GM12878 (cell line): ENCODE measurements around the gene DLG1. TPM values are rescaled to one million over a fixed set of nuclear protein-coding genes. Genes with fewer than 3 reads are reported as not detected.

ENCODE experiments used
- ATAC-seq: fragments of 200-7000 bp; cut with Tn5 transposase; 3 replicates; pipeline ENCODE4 v1.9.1; 2020; ENCODE audit warnings: mild to moderate bottlenecking, moderate library complexity
- BruUV-seq: library from RNA; stranded (reverse); fragments of 400-500 nt; replicated peaks from 2 replicates; lab custom pipeline; 2021; lab: Mats Ljungman, UMichigan
- CTCF ChIA-PET: fragments of 300-600 bp; sonication (Branson Sonifier 250); formaldehyde crosslinking; extraction: SDS; loops from one replicate; lab custom pipeline; 2021; ENCODE audit warnings: inconsistent platforms; lab: Yijun Ruan, JAX
- POLR2A ChIA-PET: fragments of 350-600 bp; formaldehyde crosslinking; extraction: SDS; loops from one replicate; lab custom pipeline; 2021; ENCODE audit warnings: inconsistent platforms; lab: Charles Lee
- RAD21 ChIA-PET: fragments of 300-600 bp; sonication (Branson Sonifier 250); formaldehyde crosslinking; loops from one replicate; lab custom pipeline; 2023; ENCODE audit warnings: antibody characterized with exemption; ENCODE audit not compliant: unreplicated experiment; lab: Charles Lee
- SMC1A ChIA-PET: fragments of 300-600 bp; sonication (Branson Sonifier 250); formaldehyde crosslinking; loops from one replicate; lab custom pipeline; 2023; ENCODE audit not compliant: unreplicated experiment, uncharacterized antibody; lab: Charles Lee
- DNase-seq: peaks from one replicate; pipeline ENCODE4 v3.0.0-alpha.2; 2011; ENCODE audit warnings: low read depth, low spot score
- FAIRE-seq: peaks from 3 replicates; lab custom pipeline; 2011; peaks lifted over from hg19 to GRCh38; lab: Jason Lieb, UNC
- H2AFZ ChIP-seq: 2 replicates; pipeline ENCODE4 v1.6.0; 2011; ENCODE audit warnings: low read depth, low read length, control low read depth; ENCODE audit not compliant: control insufficient read depth
- H3K27ac ChIP-seq: 2 replicates; pipeline ENCODE4 v1.5.1; 2011; ENCODE audit warnings: control low read depth; ENCODE audit not compliant: control insufficient read depth, insufficient read depth
- H3K27me3 ChIP-seq, 2 experiments: replicated peaks in 1 of 2; 2 replicates each; pipeline versions ENCODE4 v1.6.0 to v1.6.1; 2011; ENCODE audit warnings: low read length in 1 of 2; ENCODE audit not compliant: control insufficient read depth in 2 of 2, insufficient read depth in 2 of 2
- H3K36me3 ChIP-seq, 2 experiments: 2 replicates each; pipeline ENCODE4 v1.5.1; 2011; ENCODE audit warnings: low read length in 1 of 2; ENCODE audit not compliant: control insufficient read depth in 2 of 2, insufficient read depth in 2 of 2
- H3K4me1 ChIP-seq: 2 replicates; pipeline ENCODE4 v1.6.1; 2011; ENCODE audit warnings: mild to moderate bottlenecking, low read length, moderate library complexity, mixed read lengths; ENCODE audit not compliant: control insufficient read depth, insufficient read depth
- H3K4me2 ChIP-seq: 2 replicates; pipeline ENCODE4 v1.6.0; 2011; ENCODE audit warnings: control low read depth; ENCODE audit not compliant: control insufficient read depth, insufficient read depth
- H3K4me3 ChIP-seq: fragments of 200-600 bp; sonication (generic); 2 replicates; pipeline ENCODE4 v1.5.1; 2016
- H3K79me2 ChIP-seq: 2 replicates; pipeline ENCODE4 v1.6.0; 2011; ENCODE audit warnings: low read length; ENCODE audit not compliant: control insufficient read depth, insufficient read depth
- H3K9ac ChIP-seq: 2 replicates; pipeline ENCODE4 v1.8.0; 2011; ENCODE audit warnings: low read length, control low read depth, mixed read lengths; ENCODE audit not compliant: control insufficient read depth, insufficient read depth
- H3K9me3 ChIP-seq: replicated peaks from 3 replicates; pipeline ENCODE4 v1.5.1; 2011; ENCODE audit warnings: mild to moderate bottlenecking, low read length; ENCODE audit not compliant: control insufficient read depth, insufficient read depth
- H4K20me1 ChIP-seq: 2 replicates; pipeline ENCODE4 v1.6.0; 2011; ENCODE audit not compliant: control insufficient read depth, insufficient read depth
- ASH2L ChIP-seq: fragments of 300-600, 200-600 bp; sonication (generic); IDR thresholded peaks from 2 replicates; pipeline ENCODE4 v1.6.1; 2017; ENCODE audit warnings: low read depth, mild to moderate bottlenecking, borderline replicate concordance
- ATF2 ChIP-seq: IDR thresholded peaks from 2 replicates; pipeline ENCODE4 v1.6.1; 2012; ENCODE audit warnings: low read length, inconsistent platforms
- CEBPZ ChIP-seq: fragments of 150-350 bp; IDR thresholded peaks from 2 replicates; pipeline ENCODE4 v1.6.1; 2016; ENCODE audit warnings: low read depth, low read length
- PBX3 ChIP-seq: IDR thresholded peaks from 2 replicates; pipeline ENCODE4 v1.6.1; 2011; ENCODE audit warnings: mild to moderate bottlenecking, low read depth, low read length, moderate library complexity; ENCODE audit not compliant: insufficient replicate concordance
- SMAD1 ChIP-seq: fragments of 450-650 bp; IDR thresholded peaks from 2 replicates; pipeline ENCODE4 v1.6.1; 2018; ENCODE audit warnings: mild to moderate bottlenecking, low read depth; ENCODE audit not compliant: partially characterized antibody
- SMAD5 ChIP-seq: IDR thresholded peaks from 2 replicates; pipeline ENCODE4 v1.6.1; 2016; ENCODE audit warnings: antibody characterized with exemption, low read depth
- ZBTB4 ChIP-seq: fragments of 450-650 bp; formaldehyde crosslinking; IDR thresholded peaks from 2 replicates; pipeline ENCODE4 v1.4.0; 2022; ENCODE audit warnings: mild to moderate bottlenecking, moderate library complexity
- WGBS: methylation state at CpG from one replicate; pipeline ENCODE4 v1.1.6; 2016; ENCODE audit warnings: low lambda C conversion rate; ENCODE audit not compliant: insufficient replicate concordance, insufficient coverage; ENCODE audit errors: missing lambda C conversion rate; 5-methylcytosine and 5-hydroxymethylcytosine counted together
- in situ Hi-C: fragments of 300-500 bp; cut with MboI; formaldehyde crosslinking; loops from 9 replicates; pipeline ENCODE4 v1.14.3; 2018; ENCODE audit warnings: mixed read lengths
- intact Hi-C: fragments of 100-400 bp; cut with micrococcal nuclease; formaldehyde crosslinking; loops from one replicate; pipeline ENCODE4 v1.14.2; 2022; ENCODE audit not compliant: unreplicated experiment
- polyA plus RNA-seq, 11 experiments: library from polyadenylated mRNA; depleted of rRNA in 4 of 11; unstranded in 6 of 11; stranded (reverse) in 5 of 11; fragments of >200 nt; fragmentation: Nextera tagmentation in 4 of 11; fragmentation: Illumina TruSeq in 1 of 11; extraction: Ambion mirVana in 4 of 11; extraction: Trizol in 1 of 11; gene quantifications; 1 replicate in 1 of 11; 2 replicates in 10 of 11; pipeline versions ENCODE4 v1.2.1 to v1.2.3, GENCODE V29; 2011 to 2016; ENCODE audit warnings: inconsistent platforms in 2 of 11, missing spikeins in 2 of 11, low read depth in 1 of 11
- total RNA-seq, 4 experiments: library from RNA; depleted of rRNA in 3 of 4; stranded (reverse); fragments of >200 nt in 3 of 4; fragmentation: Illumina TruSeq in 1 of 4; extraction: Trizol in 1 of 4; gene quantifications; 2 replicates each; pipeline versions ENCODE4 v1.2.1 to v1.2.3, GENCODE V29; 2013 to 2021

Gene DLG1
- total and polyA plus RNA-seq, 10 of the 15 experiments (the other 5 are each of a cell fraction or from before 2014, with no cell fraction given): 9.2 to 63.1 (median 40.1) TPM

GRCh38 chr3:197196192-197196591, 102.2 kb downstream of the DLG1 start:
- ChIA-PET CTCF (interaction anchor here (0.7 to 5.3 kb wide), 2 partner anchors 9 to 225 kb away, joined by 4 to 24 read pairs; no protein-coding TSS in a partner anchor), SMC1A (interaction anchor here (0.7 to 1.2 kb wide), 2 partner anchors 14 to 431 kb away, joined by 3 read pairs; no protein-coding TSS in a partner anchor), POLR2A (interaction anchor here (0.7 kb wide), 2 partner anchors 203 to 380 kb away, joined by 3 to 4 read pairs; no protein-coding TSS in a partner anchor), RAD21 (interaction anchor here (2.0 kb wide), 1 partner anchor 61 kb away, joined by 6 read pairs; no protein-coding TSS in a partner anchor)
- no peak for TF ChIP-seq ASH2L
- no peak for TF ChIP-seq ATF2
- no peak for TF ChIP-seq SMAD5
- TF ChIP-seq ZBTB4 (CRISPR knock-in tag): no peak
- no peak for TF ChIP-seq CEBPZ
- TF ChIP-seq PBX3: no peak
- no peak for TF ChIP-seq SMAD1
- Histone ChIP-seq H3K36me3 (no peaks in the 10 kb centered on the region), H3K4me2 (no peak overlapping the region), H3K4me3 (no peak overlapping the region), H3K9me3 (no peaks in the 10 kb centered on the region; the same call in 2 of the 3 replicates), H2AFZ (no peak overlapping the region), H3K9ac (no peak overlapping the region), H3K79me2 (peaks cover 37% of the 10 kb centered on the region), H4K20me1 (no peaks in the 10 kb centered on the region), H3K4me1 (no peaks in the 10 kb centered on the region), H3K27me3 (no peaks in the 10 kb centered on the region), H3K27ac (no peak overlapping the region)
- ATAC-seq: no peak
- no peak for FAIRE-seq
- intact Hi-C loops (no loop called here), in situ Hi-C loops (no loop called here)
- no TSS peak for BruUV-seq
- WGBS: 84% methylated on average over 3 of the region's 3 CpGs
- DNase-seq: no peak
